Thymus (tissue), 11 donors: ENCODE data around the gene SKIL. TPM values are rescaled to one million over a fixed set of nuclear protein-coding genes. Genes with fewer than 3 reads are reported as not detected.
A peak's percentile ranks its signal among the peaks of the same experiment; 100 is the strongest.

ENCODE experiments used
- DNase-seq, 9 donors: peaks; one replicate each; pipeline ENCODE4 v3.0.0-alpha.2; 2013; ENCODE audit warnings: low spot score in 9 of 9, low read depth in 6 of 9, missing footprints in 1 of 9
- H3K27ac ChIP-seq, 2 donors: one replicate each; pipeline ENCODE4 v1.5.1; 2013; ENCODE audit warnings: control low read depth in 1 of 2, low read depth in 1 of 2, low read length in 1 of 2, mild to moderate bottlenecking in 1 of 2, moderate library complexity in 1 of 2
- H3K27me3 ChIP-seq, 2 donors: one replicate each; pipeline ENCODE4 v1.5.1; 2013; ENCODE audit warnings: low read length in 1 of 2; ENCODE audit not compliant: control insufficient read depth in 2 of 2, insufficient read depth in 1 of 2
- H3K36me3 ChIP-seq, 2 donors: one replicate each; pipeline ENCODE4 v1.5.1; 2013; ENCODE audit warnings: low read length in 1 of 2, mild to moderate bottlenecking in 1 of 2, moderate library complexity in 1 of 2; ENCODE audit not compliant: control insufficient read depth in 2 of 2, insufficient read depth in 2 of 2
- H3K4me1 ChIP-seq, 2 donors: one replicate each; pipeline ENCODE4 v1.5.1; 2013; ENCODE audit warnings: low read length in 2 of 2; ENCODE audit not compliant: control insufficient read depth in 2 of 2, insufficient read depth in 2 of 2
- H3K4me3 ChIP-seq, 2 donors: one replicate each; pipeline ENCODE4 v1.5.1; 2013; ENCODE audit warnings: low read length in 2 of 2, control low read depth in 1 of 2, mild to moderate bottlenecking in 1 of 2
- H3K9me3 ChIP-seq, 2 donors: one replicate each; pipeline ENCODE4 v1.5.1; 2013; ENCODE audit warnings: low read length in 1 of 2, mild to moderate bottlenecking in 1 of 2; ENCODE audit not compliant: control insufficient read depth in 2 of 2, insufficient read depth in 1 of 2
- WGBS: extraction: QIAGEN DNeasy Blood & Tissue Kit; methylation state at CpG from one replicate; pipeline ENCODE4 v1.1.7; 2013; 5-methylcytosine and 5-hydroxymethylcytosine counted together
- polyA plus RNA-seq: library from polyadenylated mRNA; stranded (reverse); fragments of 200-250 nt; gene quantifications from one replicate; pipeline ENCODE4 v1.2.3, GENCODE V29; 2013
- total RNA-seq: library from RNA; stranded (reverse); fragments of 120-200 nt; gene quantifications from one replicate; pipeline ENCODE4 v1.2.4, GENCODE V29; 2013
- donor health status: healthy.

The SKIL gene
- total and polyA plus RNA-seq, 2 donors: 23.0 to 30.6 TPM

GRCh38 chr3:170358042-170359010 lies 811 bp downstream of the SKIL start:
- no peaks in the 10 kb centered on the region for H3K27me3 ChIP-seq
- peak overlapping the region; percentile 69 to 84 for H3K4me3 ChIP-seq
- H3K36me3 ChIP-seq: peaks cover 0 to 19% of the 10 kb centered on the region in 2 donors
- H3K27ac ChIP-seq: peak overlapping the region; percentile 93 to 99
- peak in 8 of 9 donors; percentile 27 to 75 (median 50) for DNase-seq
- H3K9me3 ChIP-seq: peaks cover 0 to 2% of the 10 kb centered on the region in 2 donors
- peaks cover 3 to 22% of the 10 kb centered on the region in 2 donors for H3K4me1 ChIP-seq
- WGBS: 11% methylated on average over 44 of the region's 44 CpGs

GRCh38 chr3:170359178-170359704 lies 1.7 kb downstream of the SKIL start:
- Histone ChIP-seq H3K9me3 (peaks cover 0 to 5% of the 10 kb centered on the region in 2 donors), H3K27ac (no peak overlapping the region), H3K27me3 (no peaks in the 10 kb centered on the region), H3K4me3 (no peak overlapping the region), H3K36me3 (peaks cover 6 to 22% of the 10 kb centered on the region in 2 donors), H3K4me1 (peaks cover 3 to 22% of the 10 kb centered on the region in 2 donors)
- 95% methylated on average over 20 of the region's 20 CpGs for WGBS
- no peak for DNase-seq

GRCh38 chr3:170360466-170360865 lies 3.0 kb downstream of the SKIL start:
- DNase-seq: no peak
- peaks cover 3 to 22% of the 10 kb centered on the region in 2 donors for H3K4me1 ChIP-seq
- peaks cover 0 to 8% of the 10 kb centered on the region in 2 donors for H3K9me3 ChIP-seq
- H3K27me3 ChIP-seq: no peaks in the 10 kb centered on the region
- over 99% methylated on average over 5 of the region's 5 CpGs for WGBS
- H3K27ac ChIP-seq: no peak overlapping the region
- no peak overlapping the region for H3K4me3 ChIP-seq
- peaks cover 7 to 22% of the 10 kb centered on the region in 2 donors for H3K36me3 ChIP-seq

GRCh38 chr3:170360916-170361315 lies 3.4 kb downstream of the SKIL start:
- 93% methylated on average over 5 of the region's 5 CpGs for WGBS
- Histone ChIP-seq H3K9me3 (peaks cover 0 to 8% of the 10 kb centered on the region in 2 donors), H3K4me1 (peaks cover 3 to 18% of the 10 kb centered on the region in 2 donors), H3K4me3 (no peak overlapping the region), H3K36me3 (peaks cover 7 to 22% of the 10 kb centered on the region in 2 donors), H3K27ac (no peak overlapping the region), H3K27me3 (no peaks in the 10 kb centered on the region)
- no peak for DNase-seq

- no peak for DNase-seq
- H3K4me1 ChIP-seq: peaks cover 3 to 12% of the 10 kb centered on the region in 2 donors
- no peak overlapping the region for H3K4me3 ChIP-seq
These were observed 4.2 kb downstream of the SKIL start for GRCh38 chr3:170361711-170362110.

GRCh38 chr3:170363471-170363994 lies 6.0 kb downstream of the SKIL start:
- WGBS: 96% methylated on average over 11 of the region's 11 CpGs
- DNase-seq: no peak
- H3K27me3 ChIP-seq: no peaks in the 10 kb centered on the region
- no peak overlapping the region for H3K4me3 ChIP-seq
- H3K36me3 ChIP-seq: peaks cover 7 to 22% of the 10 kb centered on the region in 2 donors
- H3K9me3 ChIP-seq: peaks cover 0 to 6% of the 10 kb centered on the region in 2 donors
- H3K27ac ChIP-seq: no peak overlapping the region
- H3K4me1 ChIP-seq: peaks cover 0 to 7% of the 10 kb centered on the region in 2 donors

More at GRCh38 chr3:170361711-170362110, 4.2 kb downstream of the SKIL start:
- WGBS: 97% methylated on average over 6 of the region's 6 CpGs
- Histone ChIP-seq H3K9me3 (peaks cover 0 to 6% of the 10 kb centered on the region in 2 donors), H3K27me3 (no peaks in the 10 kb centered on the region), H3K27ac (no peak overlapping the region), H3K36me3 (peaks cover 7 to 22% of the 10 kb centered on the region in 2 donors)

- no peak overlapping the region for H3K4me3 ChIP-seq
- peaks cover 0 to 6% of the 10 kb centered on the region in 2 donors for H3K4me1 ChIP-seq
- peaks cover 0 to 6% of the 10 kb centered on the region in 2 donors for H3K9me3 ChIP-seq
- no peak overlapping the region for H3K27ac ChIP-seq
- 97% methylated on average over 4 of the region's 4 CpGs for WGBS
- no peaks in the 10 kb centered on the region for H3K27me3 ChIP-seq
- peaks cover 7 to 19% of the 10 kb centered on the region in 2 donors for H3K36me3 ChIP-seq
- DNase-seq: no peak
These were observed 7.5 kb downstream of the SKIL start for GRCh38 chr3:170364965-170365364.

GRCh38 chr3:170367797-170368196 lies 10.3 kb downstream of the SKIL start:
- Histone ChIP-seq H3K9me3 (peaks cover 0 to 6% of the 10 kb centered on the region in 2 donors), H3K36me3 (peaks cover 3 to 7% of the 10 kb centered on the region in 2 donors), H3K27me3 (no peaks in the 10 kb centered on the region), H3K27ac (no peak overlapping the region), H3K4me1 (no peaks in the 10 kb centered on the region), H3K4me3 (no peak overlapping the region)
- no peak for DNase-seq
- WGBS: 95% methylated on average over 4 of the region's 4 CpGs

GRCh38 chr3:170368921-170369320 lies 11.4 kb downstream of the SKIL start:
- H3K27me3 ChIP-seq: no peaks in the 10 kb centered on the region
- WGBS: 89% methylated on average over 2 of the region's 2 CpGs
- H3K27ac ChIP-seq: no peak overlapping the region
- H3K9me3 ChIP-seq: peaks cover 0 to 6% of the 10 kb centered on the region in 2 donors
- no peak overlapping the region for H3K4me3 ChIP-seq
- peaks cover 0 to 3% of the 10 kb centered on the region in 2 donors for H3K36me3 ChIP-seq
- H3K4me1 ChIP-seq: no peaks in the 10 kb centered on the region
- no peak for DNase-seq
